NCI-H446 (cell line): ENCODE data around the gene ST6GAL1.

Experiments
- DNase-seq, 2 experiments: peaks; one replicate each; lab custom pipeline; 2025; lab: John Stamatoyannopoulos, UW

The ST6GAL1 gene

DNA sequence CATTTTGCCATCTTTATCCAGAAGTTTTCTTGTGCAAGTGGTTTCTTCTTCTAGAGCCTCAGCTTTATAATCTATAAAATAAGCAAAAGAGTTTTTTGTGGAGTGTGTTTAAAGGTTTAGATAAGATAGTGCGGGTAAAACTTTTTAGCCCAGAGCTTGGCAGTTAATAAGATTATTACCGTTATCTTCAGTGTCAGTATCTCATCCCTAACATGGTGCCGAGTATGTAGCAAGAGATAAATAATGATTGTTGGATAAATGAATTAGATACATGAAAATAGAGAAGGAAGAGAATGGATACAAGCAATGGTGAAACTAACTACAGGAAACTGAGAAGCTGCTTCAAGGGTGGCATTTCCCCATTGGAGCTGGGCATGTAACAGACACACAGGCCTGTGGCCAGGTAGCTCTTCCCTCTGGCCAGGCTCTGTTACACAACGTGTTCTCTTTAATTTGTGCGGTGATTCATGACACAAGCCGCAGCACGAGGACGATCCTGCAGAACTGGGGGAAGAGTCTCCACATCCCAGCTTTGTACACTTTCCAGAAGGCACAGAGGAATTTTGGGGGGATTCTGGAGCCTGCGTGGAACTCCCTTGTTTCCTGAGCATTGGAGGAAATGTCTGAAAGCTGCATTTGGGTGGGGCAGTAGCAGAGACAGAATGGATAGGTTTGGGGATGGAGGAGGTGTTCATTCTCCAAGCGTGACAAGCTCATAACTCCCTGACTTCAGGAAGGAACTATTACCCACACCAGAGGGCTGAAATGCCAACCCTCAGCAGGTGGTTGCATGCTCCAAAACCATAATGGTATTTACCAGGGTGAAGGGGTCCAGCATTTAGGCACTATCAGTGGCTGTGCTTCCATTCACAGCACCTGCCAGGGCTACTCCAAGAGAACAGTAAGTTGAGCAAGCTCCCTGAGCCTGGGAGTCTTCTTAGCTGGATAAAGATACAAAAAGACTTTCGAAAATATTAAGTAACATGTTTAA is 14.2 kb upstream of the ST6GAL1 start:
- no peak for DNase-seq

DNA sequence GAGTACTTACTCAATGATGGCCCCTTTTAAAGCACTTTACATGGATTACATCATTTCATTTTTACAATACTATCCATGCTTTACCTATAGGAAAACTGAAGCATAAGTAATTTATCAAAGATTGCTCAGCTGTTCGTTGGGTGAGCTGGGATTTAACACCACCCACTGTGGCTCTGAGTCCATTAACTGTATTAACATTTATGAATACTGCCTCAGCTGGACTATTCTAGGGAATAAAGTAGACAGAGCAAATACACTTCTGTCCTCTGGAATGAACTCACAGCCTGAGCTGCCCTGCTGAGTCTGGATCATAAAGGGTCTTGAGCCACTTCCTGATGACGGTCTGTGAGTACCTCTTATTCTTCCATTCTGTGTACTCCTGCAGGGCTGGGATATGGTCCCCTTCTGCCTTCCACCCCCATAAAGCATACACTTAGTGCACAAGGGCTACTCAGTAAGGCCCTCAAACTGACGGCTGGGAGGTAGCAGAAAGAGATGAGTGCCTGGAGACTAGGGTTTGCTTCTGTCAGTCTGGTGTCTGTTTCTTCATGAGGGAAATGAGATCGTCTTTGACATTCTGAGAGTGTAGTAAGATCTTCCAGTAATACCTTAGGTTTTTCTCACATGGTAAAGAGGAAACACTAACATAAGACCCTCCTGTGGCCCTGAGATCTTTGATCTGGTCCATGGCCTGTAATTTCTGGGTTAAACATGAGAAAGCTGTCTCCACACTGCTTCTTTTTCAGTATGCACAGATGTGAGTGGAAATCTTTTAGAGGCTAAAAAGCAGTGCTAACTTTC is 12.6 kb upstream of the ST6GAL1 start:
- no peak for DNase-seq

DNA sequence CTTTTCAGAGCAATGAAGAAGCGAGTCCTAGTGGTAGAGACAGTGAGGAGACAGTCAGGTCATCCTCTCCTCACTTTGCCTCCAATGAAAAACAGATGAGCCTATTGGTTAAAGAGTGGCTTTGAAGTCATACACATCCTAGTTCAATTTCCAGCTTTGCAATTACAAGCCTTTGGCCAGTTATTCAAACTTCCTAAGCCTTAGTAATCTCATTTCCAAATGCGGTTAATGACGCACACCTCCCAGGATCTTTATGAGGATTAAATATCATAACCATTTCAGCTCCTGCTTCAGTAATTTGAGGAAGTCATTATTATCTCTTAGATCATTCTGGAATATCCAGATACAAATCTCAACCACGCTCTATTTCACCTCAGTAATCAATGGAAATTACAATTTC is 10.0 kb upstream of the ST6GAL1 start:
- no peak for DNase-seq

DNA sequence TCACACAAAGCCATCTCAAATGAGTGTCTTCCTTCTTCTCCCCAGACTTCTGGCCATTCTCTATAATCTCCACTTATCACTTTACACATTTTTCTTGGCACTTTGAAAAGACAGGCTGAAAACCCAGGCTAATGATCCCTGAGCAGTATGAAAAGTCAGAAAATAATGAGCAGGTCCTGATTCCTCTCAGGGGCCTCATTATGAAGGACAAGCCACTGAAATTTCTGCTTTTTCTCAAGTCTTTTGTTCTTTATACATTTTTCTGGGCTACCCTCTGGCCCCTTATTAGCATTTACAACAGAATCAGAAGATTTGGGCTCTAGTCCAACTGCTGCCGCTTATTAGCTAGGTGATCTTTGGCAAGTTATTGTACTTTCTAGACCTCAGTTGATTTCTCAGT is 9.5 kb upstream of the ST6GAL1 start:
- DNase-seq: no peak

DNA sequence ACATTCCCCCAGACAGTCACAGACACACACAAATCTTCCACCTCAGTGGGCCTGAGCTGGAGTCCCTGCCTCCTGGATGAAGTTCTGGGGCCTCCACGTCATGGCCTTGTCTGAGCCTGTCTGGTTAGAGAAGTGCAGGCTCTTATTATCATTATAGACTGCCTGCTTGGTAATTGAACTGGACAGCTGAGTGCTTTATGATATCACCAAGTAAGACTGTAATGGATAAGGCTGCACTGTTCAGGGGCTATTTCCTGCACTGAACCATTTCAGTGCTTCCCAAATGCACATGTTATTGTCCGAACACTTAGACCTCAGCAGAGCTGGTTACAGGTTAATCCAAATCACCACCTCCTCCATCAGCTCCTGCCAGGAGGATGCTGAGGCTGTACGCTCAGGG is 8.7 kb upstream of the ST6GAL1 start:
- DNase-seq: no peak

DNA sequence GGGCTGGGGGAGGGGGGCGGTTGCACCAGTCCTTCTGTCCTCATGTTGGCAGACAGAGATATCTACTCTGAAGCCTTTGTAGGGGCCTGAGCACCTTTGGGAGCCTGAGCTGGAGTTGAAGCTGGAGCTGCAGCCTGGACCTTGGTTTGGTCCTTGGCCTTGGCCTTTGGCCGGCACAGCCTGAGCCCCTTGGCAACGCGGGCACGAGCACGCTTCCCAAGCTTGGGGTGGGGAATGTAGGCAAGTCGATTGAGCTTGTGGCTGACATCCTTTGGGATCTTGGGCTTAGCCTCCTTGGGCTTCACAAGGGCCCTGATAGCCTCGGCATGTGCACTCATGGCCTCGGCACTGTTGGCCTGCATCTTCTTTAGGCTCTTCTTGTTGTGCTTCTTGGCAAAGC is 8.1 kb upstream of the ST6GAL1 start:
- DNase-seq: no peak

DNA sequence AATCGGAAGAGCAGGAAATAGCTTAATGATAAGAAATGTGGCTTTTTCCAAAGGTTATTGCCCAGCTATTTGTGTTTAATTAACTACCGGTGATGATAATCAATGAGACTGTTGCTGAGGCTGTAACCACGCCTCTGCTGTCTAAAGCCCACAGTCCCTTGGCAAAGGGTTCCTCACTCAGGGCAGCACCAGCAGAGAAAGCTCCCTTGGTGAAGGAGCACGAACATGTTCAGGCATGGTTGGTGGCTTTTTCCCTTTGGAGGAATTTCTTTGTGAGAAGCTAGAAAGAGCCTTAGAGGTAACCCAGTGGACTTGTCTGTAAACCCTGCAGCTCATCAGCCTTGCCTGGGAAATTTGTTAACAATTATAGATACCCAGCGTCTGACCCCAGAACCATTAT is 7.5 kb upstream of the ST6GAL1 start:
- no peak for DNase-seq

DNA sequence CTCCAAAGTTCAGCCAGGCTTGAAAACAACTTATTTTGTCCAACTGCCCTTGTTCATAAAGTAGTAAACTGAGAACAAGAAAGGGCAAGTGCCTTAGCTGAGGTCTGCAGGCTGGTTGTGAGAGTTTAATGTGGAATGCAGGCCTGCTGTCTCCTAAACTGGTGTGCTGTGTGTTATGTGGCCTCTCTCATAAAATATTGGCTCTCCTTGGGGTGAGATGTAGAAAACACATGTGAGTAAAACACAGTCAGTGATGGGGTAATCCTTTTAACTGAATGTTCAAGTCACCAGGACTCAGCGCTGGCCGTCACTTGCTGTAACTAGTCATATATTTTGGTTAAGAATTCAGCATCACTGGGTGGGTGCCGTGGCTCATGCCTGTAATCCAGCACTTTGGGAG is 7.1 kb upstream of the ST6GAL1 start:
- no peak for DNase-seq

DNA sequence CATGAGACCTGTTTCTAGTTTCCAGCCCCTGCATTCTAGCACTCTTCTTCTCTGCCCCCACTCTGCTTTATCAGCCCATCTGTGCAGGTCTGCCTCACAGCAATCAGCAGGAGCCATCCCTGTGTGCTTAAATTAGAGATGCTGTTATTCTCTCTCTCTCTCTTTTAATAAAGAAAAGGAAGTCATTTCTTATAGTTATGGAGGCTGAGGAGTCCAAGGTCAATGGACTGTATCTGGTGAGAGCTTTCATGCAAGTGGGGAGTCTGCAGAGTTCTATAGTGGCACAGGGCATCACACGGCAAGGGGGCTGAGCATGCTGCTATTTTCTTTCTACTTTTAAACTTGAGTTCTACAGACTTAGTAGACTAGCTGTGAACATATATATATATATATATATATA is 4.5 kb upstream of the ST6GAL1 start:
- DNase-seq: no peak

DNA sequence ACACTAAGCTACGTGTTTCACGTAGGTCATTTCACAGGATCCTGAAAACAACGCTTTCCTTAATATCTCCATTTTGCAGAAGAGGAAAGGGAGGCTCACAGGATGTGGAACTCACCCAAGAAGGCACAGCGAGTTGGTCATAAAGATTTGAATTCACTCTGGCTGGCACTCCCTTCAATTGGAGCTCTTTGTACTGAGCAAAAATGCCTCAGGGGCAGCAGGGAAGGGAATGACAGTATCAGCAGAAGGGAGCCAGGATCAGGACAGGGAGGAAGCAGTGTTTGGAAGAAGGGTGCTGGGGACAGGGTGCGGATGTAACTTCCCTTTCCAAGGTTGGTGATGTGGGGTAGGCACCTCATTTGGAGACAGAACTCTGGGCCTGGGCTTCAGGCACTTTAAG is 1.1 kb upstream of the ST6GAL1 start:
- no peak for DNase-seq

DNA sequence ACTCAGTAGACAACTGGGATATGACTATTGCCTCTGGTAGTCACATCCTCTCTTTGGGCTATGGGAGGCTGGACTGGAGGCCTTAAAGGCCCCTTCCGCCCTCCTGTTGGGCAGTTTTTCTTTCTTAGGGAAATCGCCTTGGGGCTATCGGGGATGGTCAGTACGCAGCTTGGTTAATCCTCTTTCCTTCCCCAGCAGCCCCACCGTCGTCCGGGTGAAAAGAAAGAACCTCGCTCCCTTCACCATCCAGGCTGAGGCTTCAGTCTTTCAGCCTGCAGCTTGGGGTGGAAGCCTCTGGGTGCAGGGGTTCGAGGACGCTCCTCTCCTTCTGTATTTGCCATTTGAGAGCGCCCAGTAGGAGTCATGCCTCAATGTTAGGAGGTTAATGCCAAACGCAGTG is 641 bp upstream of the ST6GAL1 start:
- no peak for DNase-seq

DNA sequence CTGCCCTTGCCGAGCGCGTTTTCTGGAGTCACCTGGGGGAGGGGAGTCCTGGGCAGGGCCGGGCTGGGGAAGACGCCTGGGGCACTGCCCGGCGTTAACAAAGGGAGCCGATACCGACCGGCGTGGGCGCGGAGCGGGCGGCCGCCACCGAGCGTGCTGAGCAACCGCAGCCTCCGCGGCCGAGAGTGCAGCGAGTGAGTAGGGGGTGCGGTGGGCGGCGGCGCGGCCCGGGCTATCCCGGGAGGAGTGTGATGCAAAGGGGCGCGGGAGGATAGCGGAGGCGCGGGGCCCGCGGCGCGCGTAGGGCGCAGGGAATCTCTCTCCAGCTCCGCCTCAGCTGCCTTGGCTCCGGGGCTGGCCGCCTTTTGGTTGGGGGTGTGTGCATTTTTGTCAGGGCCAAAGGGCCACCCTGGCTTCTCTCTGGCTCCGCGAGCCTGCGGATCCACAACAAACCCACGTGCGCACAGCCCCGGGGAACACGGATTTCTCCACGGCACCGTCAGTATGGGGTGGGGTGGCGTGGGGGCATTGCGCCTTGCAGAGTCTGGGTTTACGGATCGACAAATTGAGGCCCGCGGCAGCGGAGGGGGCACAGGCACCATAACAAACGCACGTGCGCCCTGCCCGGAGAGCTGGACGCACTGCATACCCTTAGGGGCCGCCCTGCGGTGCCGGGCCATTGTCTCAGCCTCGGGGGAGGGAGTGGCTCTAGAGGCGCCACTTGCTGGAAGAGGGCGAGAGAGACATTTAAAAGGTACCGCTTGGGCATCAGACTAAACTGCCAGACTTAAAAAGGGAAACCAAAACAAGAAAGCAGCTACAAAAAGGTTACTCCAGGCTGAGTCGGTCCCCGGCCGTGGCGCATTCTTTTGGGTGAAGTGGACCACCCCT is 560 bp downstream of the ST6GAL1 start:
- no peak for DNase-seq

DNA sequence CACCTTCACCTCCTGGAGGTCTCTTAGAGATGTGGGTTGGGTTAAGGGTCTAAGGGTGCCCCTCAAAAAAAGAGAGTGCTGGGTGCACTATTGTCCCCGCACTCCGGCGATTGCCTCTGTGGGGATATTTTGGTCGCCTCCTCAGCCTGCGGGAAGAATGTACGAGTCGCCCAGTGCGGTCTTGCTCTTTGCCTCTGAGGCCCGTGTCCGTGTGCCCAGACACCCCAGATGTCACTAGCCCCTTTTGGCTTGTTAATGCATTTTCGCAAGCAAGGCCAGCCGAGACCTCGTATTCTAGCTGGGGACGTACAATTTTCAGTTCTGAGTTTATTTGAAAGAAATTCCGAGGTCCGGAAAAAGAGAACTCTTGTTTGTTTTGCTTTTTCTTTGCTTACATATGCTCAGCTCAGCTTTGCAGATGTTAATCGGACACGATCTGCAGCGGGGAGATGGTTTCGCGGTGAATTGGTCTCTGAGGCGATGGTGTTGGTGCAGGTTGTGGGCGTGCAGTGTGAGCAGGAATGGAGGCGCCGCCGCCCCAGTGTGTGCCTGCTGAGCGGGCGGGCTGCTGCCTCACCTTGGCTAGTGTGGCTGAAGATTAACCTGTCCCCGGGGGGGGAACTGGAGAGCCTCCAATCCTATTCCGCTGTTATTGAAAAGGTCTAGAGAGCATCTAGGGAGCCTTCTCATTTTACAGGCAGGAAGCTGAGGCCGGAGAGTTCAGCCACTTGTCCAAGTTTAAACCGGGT is 1.4 kb downstream of the ST6GAL1 start:
- DNase-seq: no peak

DNA sequence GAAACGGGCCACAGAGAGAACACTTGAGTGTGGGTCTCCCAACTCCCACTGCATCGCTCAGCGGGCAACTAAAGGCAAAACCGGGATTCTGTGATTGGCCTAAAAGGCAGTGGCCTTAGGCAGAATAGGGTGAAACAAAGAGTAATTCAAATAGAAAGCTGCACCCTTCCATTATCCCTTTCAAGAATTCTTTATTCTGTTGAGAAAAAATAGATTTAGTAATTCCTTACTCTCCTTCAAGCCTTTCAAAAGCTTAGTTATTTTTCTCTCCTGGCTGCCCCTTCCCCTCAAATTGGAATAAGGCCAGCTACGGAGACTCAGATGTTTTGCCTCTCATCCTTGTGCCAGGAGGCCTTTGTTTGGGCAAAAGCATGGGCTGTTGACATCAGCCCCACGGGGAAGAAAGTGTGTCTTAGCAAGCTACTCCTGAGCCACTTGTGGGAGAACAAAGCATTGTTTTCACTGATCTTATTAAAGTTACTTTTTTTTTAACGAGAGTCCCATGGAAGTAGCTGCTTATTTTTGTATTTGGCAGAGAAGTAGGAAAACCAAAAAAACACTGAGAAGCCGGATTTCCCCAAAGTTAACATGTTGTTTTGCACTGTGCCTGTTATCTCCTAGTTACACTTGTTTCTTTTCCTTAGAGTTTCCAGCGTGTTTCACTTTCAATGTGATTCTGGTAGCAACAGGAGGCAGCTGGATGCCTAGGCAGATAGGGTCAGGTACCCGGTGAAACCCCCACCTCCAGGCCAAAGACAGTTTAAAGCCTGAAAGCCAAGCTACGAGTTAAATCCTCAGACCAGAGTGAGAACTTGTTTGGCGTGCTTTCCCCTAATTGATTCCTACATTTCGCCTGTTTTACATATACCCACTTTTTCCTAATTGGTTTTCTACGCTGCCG is 2.2 kb downstream of the ST6GAL1 start:
- no peak for DNase-seq

DNA sequence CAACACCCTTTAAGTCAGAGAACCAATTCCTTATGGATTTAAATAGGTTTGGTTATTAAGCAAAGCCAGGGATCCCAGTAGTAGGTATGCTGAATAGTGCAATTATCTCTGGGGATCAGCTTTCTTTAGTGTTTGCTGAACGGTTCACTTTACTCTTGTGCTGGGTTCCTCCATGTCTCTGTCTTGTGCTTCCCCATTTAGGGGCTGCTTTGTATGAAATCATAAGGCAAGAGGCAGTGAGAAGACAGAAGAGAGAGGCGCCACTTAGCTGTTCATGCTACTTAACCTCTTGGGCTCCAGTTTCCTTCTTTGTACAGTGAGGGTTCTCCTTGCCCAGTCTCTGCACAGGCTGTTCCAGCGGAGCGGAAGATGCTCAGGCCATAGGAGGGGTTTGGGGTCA is 3.5 kb downstream of the ST6GAL1 start:
- DNase-seq: no peak

DNA sequence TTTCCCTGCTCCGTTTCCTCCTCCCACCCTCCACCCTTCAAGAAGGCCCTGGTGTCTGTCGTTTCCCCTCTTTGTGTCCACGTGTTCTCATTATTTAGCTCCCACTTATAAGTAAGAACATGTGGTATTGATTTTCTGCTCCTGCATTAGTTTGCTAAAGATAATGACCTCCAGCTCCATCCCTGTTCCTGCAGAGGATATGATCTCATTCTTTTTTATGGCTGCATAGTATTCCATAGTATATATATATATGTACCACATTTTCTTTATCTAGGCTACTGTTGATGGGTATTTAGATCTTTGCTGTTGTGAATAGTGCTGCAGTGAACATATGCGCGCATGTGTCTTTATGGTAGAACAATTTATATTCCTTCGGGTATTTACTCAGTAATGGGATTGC is 4.8 kb downstream of the ST6GAL1 start:
- no peak for DNase-seq

DNA sequence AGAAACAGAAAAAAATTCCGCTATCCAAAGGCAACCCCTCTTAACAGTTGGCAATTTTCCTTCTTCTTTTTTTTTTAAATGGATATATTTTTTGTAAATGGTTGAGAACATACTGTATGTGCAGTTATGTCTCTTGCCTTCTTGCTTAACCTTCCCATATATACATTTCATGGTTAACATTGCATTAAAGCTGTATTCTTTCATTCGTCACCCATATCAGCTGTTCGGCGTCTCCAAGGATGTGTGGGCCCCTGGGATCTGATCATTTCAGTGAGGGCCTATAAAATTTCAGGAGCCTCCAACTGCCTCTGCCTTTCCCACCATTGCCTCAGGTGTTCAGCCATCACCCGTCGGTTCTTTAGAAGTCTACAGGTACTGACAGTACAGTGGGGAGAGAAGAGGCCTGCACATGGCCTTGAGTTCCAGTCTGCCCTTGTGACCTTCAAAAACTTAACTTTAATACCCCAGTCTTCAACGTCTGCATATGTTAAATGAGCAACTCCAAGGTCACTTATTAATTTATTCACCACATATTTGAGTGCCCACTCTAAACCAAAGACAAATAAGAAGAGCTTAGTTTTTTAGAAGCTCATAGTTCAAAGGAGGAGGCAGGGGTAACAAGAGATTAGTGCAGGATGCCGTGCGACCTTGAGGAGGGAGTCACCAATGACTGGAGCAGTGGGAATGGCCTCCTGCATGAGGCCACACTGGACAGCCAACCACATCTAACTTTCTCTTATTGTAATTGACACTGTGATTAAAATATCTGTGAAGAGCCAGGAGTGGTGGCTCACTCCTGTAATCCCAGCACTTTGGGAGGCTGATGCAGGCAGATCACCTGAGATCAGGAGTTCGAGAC is 6.9 kb downstream of the ST6GAL1 start:
- DNase-seq: no peak

DNA sequence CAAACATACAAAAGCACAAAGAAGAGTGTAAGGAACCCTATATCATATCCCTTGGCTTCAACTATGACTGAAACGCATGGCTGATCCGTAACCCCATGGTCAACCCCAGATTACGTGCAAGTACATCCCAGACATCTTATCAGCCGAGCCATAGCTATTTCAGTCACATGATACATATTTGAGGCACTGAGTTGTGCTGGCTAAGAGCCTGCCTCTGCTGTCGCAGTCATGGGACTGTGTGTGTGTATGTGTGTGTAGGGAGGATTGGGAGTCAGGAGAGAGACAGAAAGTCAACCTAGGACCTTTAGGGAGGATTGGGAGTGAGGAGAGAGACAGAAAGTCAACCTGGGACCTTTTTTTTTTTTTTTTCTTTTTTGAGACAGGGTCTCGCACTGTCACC is 8.4 kb downstream of the ST6GAL1 start:
- DNase-seq: no peak

DNA sequence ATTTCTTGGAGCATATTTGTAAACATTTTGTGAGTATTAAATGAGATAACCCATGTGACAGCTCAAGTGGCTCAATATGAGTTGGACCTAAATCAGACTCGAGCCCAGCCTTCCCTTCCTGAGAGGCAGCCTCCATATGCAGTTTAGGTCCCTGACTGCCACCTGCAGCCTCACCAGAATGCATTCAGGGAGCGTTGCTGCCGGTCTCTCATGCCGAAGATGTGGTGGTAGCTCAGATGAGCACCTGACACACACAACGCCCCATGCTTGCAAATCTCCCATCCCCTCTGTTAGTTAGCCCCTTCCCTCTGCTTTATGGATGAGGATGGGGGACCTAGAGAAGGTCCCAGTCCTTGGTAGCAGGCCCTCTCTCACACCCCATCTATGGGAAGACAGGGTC is 9.2 kb downstream of the ST6GAL1 start:
- DNase-seq: no peak
